Mammary epithelial cell (primary cell): ENCODE data around the gene MPP1.

Experiments
- EZH2 ChIP-seq: IDR thresholded peaks from 2 replicates; pipeline ENCODE4 v1.6.1; 2012; ENCODE audit warnings: low read length, inconsistent platforms, borderline replicate concordance
- TF ChIP-seq, protein P1 (sequence below), 2 donors: IDR thresholded peaks in 1 of 2; conservative IDR thresholded peaks in 1 of 2; 2 replicates each; pipeline ENCODE4 v1.5.1; 2011 to 2012; ENCODE audit warnings: inconsistent platforms in 2 of 2, low read length in 2 of 2, mild to moderate bottlenecking in 2 of 2, control low read depth in 1 of 2, low read depth in 1 of 2; ENCODE audit not compliant: insufficient read depth in 1 of 2; ENCODE audit errors: extremely low read depth in 1 of 2

DNA sequence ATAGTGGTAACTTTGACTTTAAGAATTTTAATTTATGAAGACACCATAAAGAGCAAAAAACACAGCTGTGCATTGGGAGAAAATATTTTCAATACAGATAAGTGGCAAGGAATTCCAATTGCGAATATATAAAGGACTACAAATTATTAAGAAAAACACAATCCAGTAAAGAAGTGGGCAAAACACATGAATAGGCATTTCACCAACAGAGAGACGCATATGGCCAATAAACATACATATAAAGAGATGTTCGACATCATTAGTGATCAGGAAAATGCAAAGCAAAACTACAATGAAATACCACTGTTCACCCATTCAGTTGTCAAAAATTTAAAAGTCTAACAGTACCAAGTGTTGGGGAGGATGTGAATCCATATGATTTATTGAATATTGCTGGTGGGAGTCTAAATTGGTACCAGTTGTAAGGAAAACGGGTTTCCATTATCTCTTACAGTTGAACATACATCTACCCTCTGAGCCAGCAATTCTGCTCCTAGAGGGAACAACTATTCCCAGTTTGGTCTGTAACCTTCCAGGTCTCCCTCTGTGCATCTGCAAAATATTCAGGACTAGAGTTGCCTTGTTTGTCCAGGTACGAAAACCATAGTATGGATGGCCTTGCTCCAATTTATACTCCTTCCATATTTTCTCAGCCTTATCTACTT, 1.7 kb upstream of the MPP1 start:
- TF ChIP-seq, protein P1, sequence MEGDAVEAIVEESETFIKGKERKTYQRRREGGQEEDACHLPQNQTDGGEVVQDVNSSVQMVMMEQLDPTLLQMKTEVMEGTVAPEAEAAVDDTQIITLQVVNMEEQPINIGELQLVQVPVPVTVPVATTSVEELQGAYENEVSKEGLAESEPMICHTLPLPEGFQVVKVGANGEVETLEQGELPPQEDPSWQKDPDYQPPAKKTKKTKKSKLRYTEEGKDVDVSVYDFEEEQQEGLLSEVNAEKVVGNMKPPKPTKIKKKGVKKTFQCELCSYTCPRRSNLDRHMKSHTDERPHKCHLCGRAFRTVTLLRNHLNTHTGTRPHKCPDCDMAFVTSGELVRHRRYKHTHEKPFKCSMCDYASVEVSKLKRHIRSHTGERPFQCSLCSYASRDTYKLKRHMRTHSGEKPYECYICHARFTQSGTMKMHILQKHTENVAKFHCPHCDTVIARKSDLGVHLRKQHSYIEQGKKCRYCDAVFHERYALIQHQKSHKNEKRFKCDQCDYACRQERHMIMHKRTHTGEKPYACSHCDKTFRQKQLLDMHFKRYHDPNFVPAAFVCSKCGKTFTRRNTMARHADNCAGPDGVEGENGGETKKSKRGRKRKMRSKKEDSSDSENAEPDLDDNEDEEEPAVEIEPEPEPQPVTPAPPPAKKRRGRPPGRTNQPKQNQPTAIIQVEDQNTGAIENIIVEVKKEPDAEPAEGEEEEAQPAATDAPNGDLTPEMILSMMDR (conservative IDR thresholded peaks at IDR 0.05 in 1 of 2, IDR thresholded peaks at IDR 0.05 in 1 of 2; ENCODE audit: extremely low read depth in 1 of 2, insufficient read depth in 1 of 2, low read depth in 1 of 2, low read length in 2 of 2): no peak
- TF ChIP-seq EZH2: no peak
